Activated CD4-positive, CD25-positive, alpha-beta regulatory T cell treated with anti-CD3 and anti-CD28 coated beads, Interleukin-2, amount 50 U/mL, for 24 hours (primary cell): ENCODE results near the gene XRCC3.
"Not testable (repeated sequence)": the region's sequence is repeated elsewhere in the genome, so short reads cannot be mapped to it uniquely, and the experiment has no call there.

Source experiments
- ATAC-seq, 2 donors: fragments of 150-1000 bp; cut with Tn5 transposase; one replicate each; pipeline ENCODE4 v1.10.0; 2021; ENCODE audit warnings: mild to moderate bottlenecking in 1 of 2, moderate library complexity in 1 of 2

The XRCC3 gene

GRCh38 chr14:103705118-103705503 is 10.1 kb downstream of the XRCC3 start:
- ATAC-seq: no peak

- ATAC-seq: no peak
These were observed 10.5 kb downstream of the XRCC3 start for GRCh38 chr14:103704708-103705107.

GRCh38 chr14:103703433-103704385 is 11.5 kb downstream of the XRCC3 start:
- ATAC-seq: no peak

- ATAC-seq: no peak
These were observed 12.5 kb downstream of the XRCC3 start for GRCh38 chr14:103702497-103703432.

- ATAC-seq: no peak
These were observed 13.2 kb downstream of the XRCC3 start for GRCh38 chr14:103702095-103702494.

GRCh38 chr14:103700753-103701490 is 14.3 kb downstream of the XRCC3 start:
- ATAC-seq: no peak

GRCh38 chr14:103699901-103700752 is 15.1 kb downstream of the XRCC3 start:
- no peak for ATAC-seq

- no peak for ATAC-seq
These were observed 16.0 kb downstream of the XRCC3 start for GRCh38 chr14:103699261-103699661.

GRCh38 chr14:103698380-103699260 is 16.6 kb downstream of the XRCC3 start:
- ATAC-seq: no peak

- no peak for ATAC-seq
These were observed 17.5 kb downstream of the XRCC3 start for GRCh38 chr14:103697603-103698379.

GRCh38 chr14:103697206-103697602 is 18.0 kb downstream of the XRCC3 start:
- ATAC-seq: no peak

GRCh38 chr14:103696466-103697071 is 18.7 kb downstream of the XRCC3 start:
- ATAC-seq: no peak

GRCh38 chr14:103696070-103696402 is 19.2 kb downstream of the XRCC3 start:
- no peak for ATAC-seq

GRCh38 chr14:103695296-103696069 is 19.8 kb downstream of the XRCC3 start:
- no peak for ATAC-seq

- no peak for ATAC-seq
These were observed 20.7 kb downstream of the XRCC3 start for GRCh38 chr14:103694572-103695026.

GRCh38 chr14:103693515-103693914 is 21.7 kb downstream of the XRCC3 start:
- no peak for ATAC-seq

GRCh38 chr14:103692871-103693270 is 22.4 kb downstream of the XRCC3 start:
- ATAC-seq: no peak

GRCh38 chr14:103692159-103692558 is 23.1 kb downstream of the XRCC3 start:
- no peak for ATAC-seq

GRCh38 chr14:103691655-103692054 is 23.6 kb downstream of the XRCC3 start:
- ATAC-seq: not testable (repeated sequence)
